Adrenal gland (tissue), 12 donors: ENCODE measurements around the gene TEX22. TPM values are rescaled to one million over a fixed set of nuclear protein-coding genes. Genes with fewer than 3 reads are reported as not detected.

Experiments used
- DNase-seq, 7 donors: peaks; one replicate each; pipeline ENCODE4 v3.0.0-alpha.2; 2019 to 2020
- H3K27ac ChIP-seq, 5 donors: fragments of 200-600 bp; sonication (generic) in 4 of 5; 1 replicate in 3 of 5; 2 replicates in 2 of 5; pipeline versions ENCODE4 v1.5.1 to v1.8.0; 2016 to 2020; ENCODE audit warnings: mild to moderate bottlenecking in 1 of 5
- H3K27me3 ChIP-seq: fragments of 200-600 bp; 2 replicates; pipeline ENCODE4 v1.8.0; 2021
- H3K36me3 ChIP-seq, 2 donors: fragments of 200-600 bp; replicated peaks in 1 of 2; 1 replicate in 1 of 2; 2 replicates in 1 of 2; pipeline versions ENCODE4 v1.5.1 to v1.8.0; 2018 to 2022
- H3K4me1 ChIP-seq, 2 donors: fragments of 200-600 bp; replicated peaks in 1 of 2; 1 replicate in 1 of 2; 2 replicates in 1 of 2; pipeline versions ENCODE4 v1.5.1 to v1.8.0; 2018 to 2021
- H3K4me3 ChIP-seq, 4 donors: fragments of 200-600 bp; sonication (generic) in 3 of 4; one replicate each; pipeline ENCODE4 v1.5.1; 2016 to 2018
- H3K9me3 ChIP-seq, 3 donors: fragments of 200-600 bp; sonication (generic) in 1 of 3; replicated peaks in 1 of 3; 1 replicate in 2 of 3; 2 replicates in 1 of 3; pipeline versions ENCODE4 v1.5.1 to v1.8.0; 2016 to 2021
- POLR2A ChIP-seq, 2 donors: fragments of 450-650 bp; IDR thresholded peaks; one replicate each; pipeline ENCODE4 v1.6.1; 2017; ENCODE audit warnings: antibody characterized with exemption in 2 of 2, mild to moderate bottlenecking in 2 of 2, moderate library complexity in 1 of 2
- WGBS, 4 donors: extraction: QIAGEN DNeasy Blood & Tissue Kit in 2 of 4; methylation state at CpG; one replicate each; pipeline versions ENCODE4 v1.1.5 to v1.1.7; 2013 to 2017; 5-methylcytosine and 5-hydroxymethylcytosine counted together
- intact Hi-C, 2 donors: fragments of 100-400 bp; cut with DNase I; formaldehyde crosslinking; loops; one replicate each; pipeline versions ENCODE4 v1.14.1 to v1.15.0; 2022 to 2023
- polyA plus RNA-seq, 3 donors: library from polyadenylated mRNA; stranded (reverse); fragments of 200-250 nt in 2 of 3; fragments of 350-450 nt in 1 of 3; fragmentation: Illumina TruSeq in 1 of 3; extraction: RNeasy Lipid Tissue Mini Kit (QIAGEN cat#74804) in 1 of 3; gene quantifications; one replicate each; pipeline ENCODE4 v1.2.3, GENCODE V29; 2013 to 2014
- total RNA-seq, 9 donors: library from RNA; depleted of rRNA in 4 of 9; stranded (reverse); fragments of >200 nt in 4 of 9; fragments of 120-200 nt in 1 of 9; fragmentation: NEBNext Ultra II Directional in 1 of 9; extraction: Animal tissue kit (Norgen Biotek cat#: 25700) in 1 of 9; gene quantifications; one replicate each; pipeline versions ENCODE4 v1.1.0 to v1.2.4, GENCODE V29; 2013 to 2023
- TF ChIP-seq, protein P1 (sequence below), 6 experiments: fragments of 450-650 bp in 4 of 6; fragments of 200-600 bp in 2 of 6; sonication (generic) in 1 of 6; IDR thresholded peaks; 1 replicate in 5 of 6; 2 replicates in 1 of 6; pipeline versions ENCODE4 v1.5.1 to v1.8.0; 2016 to 2021; ENCODE audit warnings: antibody characterized with exemption in 6 of 6, mild to moderate bottlenecking in 2 of 6, moderate library complexity in 1 of 6
- donor health status: healthy with polysubstance abuse.
- donor health status: Bipolar disorder and iron deficiency.
- donor health status: DM: yes; HTN: yes; CAD: no.
- donor health status: DM: no; HTN: no; CAD: no.
- donor health status: DM: no; HTN: no; CAD: no.
- donor health status: DM: yes; HTN: yes; CAD: no.

TEX22 gene
- total and polyA plus RNA-seq, 12 donors: 0.17 to 2.8 (median 0.38) TPM; not detected in 3

DNA sequence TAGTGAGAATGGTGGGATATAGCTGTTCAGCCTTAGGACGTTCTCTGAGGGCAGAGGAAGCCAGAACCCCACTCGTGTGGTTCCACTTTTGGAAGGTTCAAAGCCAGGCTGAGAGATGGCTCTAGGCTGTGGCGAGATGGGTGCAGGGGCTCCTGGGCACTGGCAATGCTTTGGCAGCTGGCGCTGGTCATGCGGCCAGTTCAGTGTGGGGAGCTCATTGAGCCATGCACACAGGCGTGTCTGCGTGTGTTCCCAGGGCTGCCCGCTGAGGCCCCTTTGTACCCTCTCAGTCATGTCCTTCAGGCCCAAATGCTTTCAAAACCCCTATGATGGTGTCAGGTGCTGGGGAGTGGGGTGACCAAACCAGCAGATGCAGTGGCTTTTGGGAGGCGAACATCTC lies 1.7 kb downstream of the TEX22 start:
- no peaks in the 10 kb centered on the region for H3K9me3 ChIP-seq
- TF ChIP-seq, protein P1, sequence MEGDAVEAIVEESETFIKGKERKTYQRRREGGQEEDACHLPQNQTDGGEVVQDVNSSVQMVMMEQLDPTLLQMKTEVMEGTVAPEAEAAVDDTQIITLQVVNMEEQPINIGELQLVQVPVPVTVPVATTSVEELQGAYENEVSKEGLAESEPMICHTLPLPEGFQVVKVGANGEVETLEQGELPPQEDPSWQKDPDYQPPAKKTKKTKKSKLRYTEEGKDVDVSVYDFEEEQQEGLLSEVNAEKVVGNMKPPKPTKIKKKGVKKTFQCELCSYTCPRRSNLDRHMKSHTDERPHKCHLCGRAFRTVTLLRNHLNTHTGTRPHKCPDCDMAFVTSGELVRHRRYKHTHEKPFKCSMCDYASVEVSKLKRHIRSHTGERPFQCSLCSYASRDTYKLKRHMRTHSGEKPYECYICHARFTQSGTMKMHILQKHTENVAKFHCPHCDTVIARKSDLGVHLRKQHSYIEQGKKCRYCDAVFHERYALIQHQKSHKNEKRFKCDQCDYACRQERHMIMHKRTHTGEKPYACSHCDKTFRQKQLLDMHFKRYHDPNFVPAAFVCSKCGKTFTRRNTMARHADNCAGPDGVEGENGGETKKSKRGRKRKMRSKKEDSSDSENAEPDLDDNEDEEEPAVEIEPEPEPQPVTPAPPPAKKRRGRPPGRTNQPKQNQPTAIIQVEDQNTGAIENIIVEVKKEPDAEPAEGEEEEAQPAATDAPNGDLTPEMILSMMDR (IDR thresholded peaks at IDR 0.05): no peak
- H3K27ac ChIP-seq: no peak overlapping the region
- H3K4me1 ChIP-seq: peaks cover 17 to 19% of the 10 kb centered on the region in 2 donors
- intact Hi-C loops: no loop called here
- H3K4me3 ChIP-seq: no peak overlapping the region
- H3K36me3 ChIP-seq: no peaks in the 10 kb centered on the region
- WGBS, 4 donors: 95 to 100% (median 98%) methylated on average over 1 to 9 of the region's 9 CpGs
- DNase-seq: no peak
- no peaks in the 10 kb centered on the region for H3K27me3 ChIP-seq

DNA sequence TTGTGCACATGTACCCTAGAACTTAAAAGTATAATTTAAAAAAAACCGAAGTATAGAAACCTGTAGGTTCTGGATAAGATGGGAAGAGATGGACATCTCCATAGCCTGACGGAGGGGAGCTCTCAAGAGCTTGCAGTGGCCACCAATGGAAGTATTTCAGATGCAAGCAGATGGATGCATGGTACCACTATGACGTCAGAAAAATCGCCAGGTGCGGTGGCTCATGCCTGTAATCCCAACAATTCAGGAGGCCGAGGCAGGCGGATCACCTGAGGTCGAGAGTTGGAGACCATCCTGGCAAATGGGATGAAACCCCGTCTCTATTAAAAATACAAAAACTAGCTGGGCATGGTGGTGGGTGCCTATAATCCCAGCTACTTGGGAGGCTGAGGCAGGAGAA lies 3.4 kb downstream of the TEX22 start:
- Histone ChIP-seq H3K4me3 (no peak overlapping the region), H3K9me3 (no peaks in the 10 kb centered on the region), H3K27me3 (no peaks in the 10 kb centered on the region), H3K27ac (no peak overlapping the region), H3K4me1 (peaks cover 17 to 19% of the 10 kb centered on the region in 2 donors), H3K36me3 (no peaks in the 10 kb centered on the region)
- DNase-seq: no peak
- intact Hi-C loops: no loop called here
- WGBS, 4 donors: 96 to 98% (median 97%) methylated on average over 9 of the region's 9 CpGs
- TF ChIP-seq POLR2A (IDR thresholded peaks at IDR 0.05): no peak
- TF ChIP-seq, protein P1 (IDR thresholded peaks at IDR 0.05): no peak

DNA sequence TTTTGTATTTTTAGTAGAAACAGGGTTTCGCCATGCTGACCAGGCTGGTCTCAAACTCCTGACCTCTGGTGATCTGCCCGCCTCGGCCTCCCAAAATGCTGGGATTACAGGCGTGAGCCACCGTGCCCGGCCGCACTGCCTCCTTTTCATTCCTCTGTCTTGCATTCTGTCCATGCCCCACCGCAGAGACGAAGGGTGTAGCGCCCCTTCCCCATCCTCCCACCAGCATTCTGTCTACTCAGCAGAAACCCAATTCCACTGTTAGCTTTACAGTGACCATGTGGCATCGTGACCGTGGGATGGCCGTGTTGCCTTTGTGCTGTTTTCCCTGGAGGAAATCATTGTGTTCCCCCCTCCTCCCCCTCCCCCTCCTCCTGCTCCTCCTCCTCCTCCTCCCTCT lies 10.3 kb downstream of the TEX22 start:
- Histone ChIP-seq H3K27ac (no peak overlapping the region), H3K4me1 (peaks cover 4 to 8% of the 10 kb centered on the region in 2 donors), H3K9me3 (no peaks in the 10 kb centered on the region), H3K4me3 (no peak overlapping the region), H3K36me3 (no peaks in the 10 kb centered on the region), H3K27me3 (peaks cover 16% of the 10 kb centered on the region)
- no peak for DNase-seq
- intact Hi-C loops: no loop called here
- TF ChIP-seq POLR2A (IDR thresholded peaks at IDR 0.05): no peak
- WGBS, 4 donors: 75 to 86% (median 83%) methylated on average over 7 to 13 of the region's 13 CpGs

DNA sequence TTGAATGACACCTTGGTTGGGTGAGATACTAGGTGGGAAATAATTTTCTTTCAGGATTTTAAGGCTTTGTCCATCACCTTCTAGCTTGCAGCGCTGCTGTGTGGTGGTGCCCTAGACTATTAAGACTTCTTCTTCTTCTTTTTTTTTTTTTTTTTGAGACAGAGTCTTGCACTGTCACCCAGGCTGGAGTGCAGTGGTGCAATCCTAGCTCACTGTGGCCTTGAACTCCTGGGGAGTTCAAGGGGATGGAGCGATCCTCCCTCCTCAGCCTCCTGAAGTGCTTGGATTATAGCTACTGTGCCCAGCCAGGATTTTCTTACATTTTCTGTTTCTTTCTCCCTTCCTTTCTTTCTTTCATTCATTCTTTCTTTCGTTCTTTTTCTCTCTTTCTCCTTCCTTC lies 11.0 kb downstream of the TEX22 start:
- DNase-seq: no peak
- no peaks in the 10 kb centered on the region for H3K9me3 ChIP-seq
- H3K4me1 ChIP-seq: peaks cover 4 to 8% of the 10 kb centered on the region in 2 donors
- H3K36me3 ChIP-seq: no peaks in the 10 kb centered on the region
- H3K27me3 ChIP-seq: peaks cover 16% of the 10 kb centered on the region
- WGBS, 4 donors: 65 to 69% (median 67%) methylated on average over 3 of the region's 3 CpGs
- no peak overlapping the region for H3K4me3 ChIP-seq
- intact Hi-C loops: no loop called here
- H3K27ac ChIP-seq: no peak overlapping the region
- TF ChIP-seq, protein P1 (IDR thresholded peaks at IDR 0.05): no peak
- no peak for TF ChIP-seq POLR2A (IDR thresholded peaks at IDR 0.05)

DNA sequence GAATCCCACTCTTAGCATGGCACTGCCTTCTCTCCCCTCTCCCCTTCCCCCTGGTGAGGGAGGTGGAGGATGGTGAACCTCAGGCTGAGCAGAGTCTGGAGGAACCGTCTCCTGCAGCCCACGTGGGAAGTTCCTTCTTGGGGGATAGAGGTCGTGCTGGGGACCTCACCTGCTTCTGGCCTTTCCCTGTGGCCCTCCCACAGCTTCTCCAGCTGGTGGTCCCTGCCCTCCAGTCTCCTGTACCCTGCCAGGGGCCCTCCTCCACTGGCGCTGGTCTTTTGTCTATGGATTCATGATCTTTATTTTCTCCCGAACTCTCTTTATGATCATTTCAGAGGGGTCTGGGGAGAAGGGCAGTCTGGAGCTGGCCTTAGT lies 12.3 kb downstream of the TEX22 start:
- Histone ChIP-seq H3K27ac (no peak overlapping the region), H3K4me3 (no peak overlapping the region), H3K4me1 (peaks cover 4 to 8% of the 10 kb centered on the region in 2 donors), H3K36me3 (no peaks in the 10 kb centered on the region), H3K9me3 (no peaks in the 10 kb centered on the region), H3K27me3 (peaks cover 16% of the 10 kb centered on the region)
- WGBS, 4 donors: 34 to 37% (median 35%) methylated on average over 3 to 5 of the region's 5 CpGs
- no peak for DNase-seq
- intact Hi-C loops: no loop called here
- TF ChIP-seq POLR2A (IDR thresholded peaks at IDR 0.05): no peak
- TF ChIP-seq, protein P1 (IDR thresholded peaks at IDR 0.05): no peak
